Stimulated activated CD4-positive, alpha-beta T cell treated with anti-CD3 and anti-CD28 coated beads, TNF-alpha, amount 100 ng/mL, for 48 hours (primary cell): ENCODE results near the gene FXR2.
A peak's percentile ranks its signal among the peaks of the same experiment; 100 is the strongest.
"Not testable (repeated sequence)": the region's sequence is repeated elsewhere in the genome, so short reads cannot be mapped to it uniquely, and the experiment has no call there.

Source experiments
- DNase-seq, 3 donors: peaks; one replicate each; pipeline ENCODE4 v3.0.0-alpha.2; 2020; ENCODE audit warnings: low read depth in 3 of 3

The FXR2 gene

DNA sequence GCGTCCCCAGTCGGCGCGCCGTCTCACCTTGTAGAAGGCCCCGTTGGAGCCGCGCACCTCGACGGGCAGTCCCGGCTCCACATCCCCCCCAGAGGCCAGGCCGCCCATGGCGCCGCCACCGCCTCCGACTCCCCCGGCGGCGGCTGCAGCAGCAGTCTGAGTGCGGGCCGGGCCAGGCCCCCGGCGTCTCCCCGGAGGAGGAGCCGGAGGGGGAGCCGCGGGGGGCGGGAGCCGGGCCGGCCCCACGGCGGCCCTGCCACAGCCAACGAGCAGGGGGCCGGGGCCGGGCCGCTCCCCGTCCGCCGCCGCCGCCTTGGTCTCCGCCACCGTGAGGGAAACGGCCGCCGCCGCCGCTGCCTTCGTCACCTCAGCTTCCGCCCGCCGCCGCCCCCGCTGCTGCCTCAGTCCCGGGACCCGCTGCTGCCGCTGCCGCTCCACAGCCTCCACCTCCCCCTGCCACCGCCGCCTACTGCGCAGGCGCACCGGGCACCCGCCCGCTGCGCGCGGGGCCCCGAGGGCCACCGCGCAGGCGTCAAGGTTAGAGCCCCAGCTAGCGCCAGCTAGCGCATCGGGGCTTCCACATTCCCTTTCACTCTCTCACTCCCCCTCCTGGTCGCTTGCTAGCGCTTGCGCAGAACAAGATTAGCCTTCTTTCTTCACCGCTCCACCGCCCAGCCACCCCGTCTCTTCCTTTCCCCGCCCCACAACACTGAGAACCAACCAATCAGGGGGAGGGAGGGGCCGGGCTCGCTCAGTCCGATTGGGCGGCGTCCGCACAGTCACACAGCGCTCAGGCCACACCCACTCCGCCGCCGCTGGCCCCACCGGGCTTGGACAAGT is at the start of gene FXR2:
Gene FXR2 (minus strand): TSS at position 473 of the 840 bp plus-strand sequence. CDS start 365 bp downstream, at position 108.
- peak; percentile 98 to 99 (median 99) for DNase-seq

DNA sequence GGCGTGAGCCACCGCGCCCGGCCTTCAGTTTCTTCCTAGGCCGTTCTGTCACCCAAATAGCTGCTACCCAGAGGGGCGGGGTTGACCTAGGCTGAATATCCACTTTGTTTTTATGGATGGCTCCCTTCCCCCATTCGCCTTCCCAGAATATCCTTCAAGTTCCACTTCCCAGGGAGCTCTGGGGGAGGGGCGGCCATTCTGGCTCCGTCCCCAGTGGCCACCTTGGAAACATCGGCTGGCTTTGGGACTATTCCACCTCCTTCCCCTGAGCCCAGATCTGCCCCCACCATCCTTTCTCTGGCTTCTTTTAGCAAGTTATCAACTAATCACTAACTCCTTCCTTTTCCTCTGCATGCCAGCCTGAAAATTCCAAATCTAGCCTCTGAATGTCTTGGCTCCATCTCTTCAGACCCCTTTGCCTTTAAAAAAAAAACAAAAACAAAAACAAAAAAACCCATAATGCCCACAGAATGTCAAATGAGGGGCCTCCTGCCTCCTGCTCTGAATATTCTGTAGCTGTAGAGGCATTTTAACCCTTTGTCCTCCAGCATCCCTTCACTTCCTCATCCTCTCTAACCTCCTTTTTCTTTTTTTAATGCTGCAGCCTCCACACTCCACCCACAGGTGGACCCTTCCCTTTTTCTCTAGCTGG is 42.4 kb upstream of the FXR2 start:
- DNase-seq: no peak

DNA sequence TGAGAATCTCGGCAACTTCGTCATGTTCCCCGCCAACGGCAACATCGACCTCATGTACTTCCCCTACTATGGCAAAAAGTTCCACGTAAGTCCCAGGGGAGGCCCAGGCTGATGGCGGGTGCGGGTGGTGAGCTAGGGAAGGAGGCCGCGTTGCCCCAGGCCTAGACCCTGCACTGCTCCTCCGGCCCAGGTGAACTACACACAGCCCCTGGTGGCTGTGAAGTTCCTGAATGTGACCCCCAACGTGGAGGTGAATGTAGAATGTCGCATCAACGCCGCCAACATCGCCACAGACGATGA is 40.8 kb upstream of the FXR2 start:
- DNase-seq: no peak

DNA sequence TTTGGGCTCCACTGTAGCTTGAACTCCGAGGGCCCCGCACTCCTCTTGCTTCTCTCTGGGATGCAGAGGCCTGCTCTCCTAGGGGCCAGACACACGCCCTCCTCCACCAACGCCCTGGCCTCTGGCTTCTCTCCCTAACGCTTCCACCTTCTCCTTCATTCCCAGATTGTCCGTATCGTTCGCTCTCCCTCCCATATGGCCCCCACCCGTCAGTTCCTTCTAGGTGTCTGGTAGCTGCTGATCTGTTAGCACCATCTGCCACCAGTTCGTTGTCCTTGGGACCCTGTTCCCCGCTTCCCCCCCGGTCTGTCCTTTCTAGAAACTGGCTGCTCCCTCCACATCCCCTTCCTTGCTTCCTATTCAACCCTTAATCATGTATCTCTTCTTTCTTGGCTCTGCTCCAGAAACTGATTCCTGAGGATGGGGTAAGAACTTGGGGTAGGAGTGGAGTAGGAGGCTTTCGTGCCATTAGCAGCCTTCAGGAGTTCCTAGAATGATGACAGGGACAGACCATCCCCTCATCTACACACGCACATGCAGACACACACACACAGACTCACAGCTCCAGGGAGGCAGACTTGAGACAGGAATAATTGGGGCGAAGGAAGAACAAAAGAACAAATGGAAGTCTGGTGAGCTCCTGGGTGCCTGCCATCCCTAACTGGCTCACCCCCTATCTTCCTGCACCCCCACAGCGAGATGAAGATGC is 40.3 kb upstream of the FXR2 start:
- DNase-seq: no peak

DNA sequence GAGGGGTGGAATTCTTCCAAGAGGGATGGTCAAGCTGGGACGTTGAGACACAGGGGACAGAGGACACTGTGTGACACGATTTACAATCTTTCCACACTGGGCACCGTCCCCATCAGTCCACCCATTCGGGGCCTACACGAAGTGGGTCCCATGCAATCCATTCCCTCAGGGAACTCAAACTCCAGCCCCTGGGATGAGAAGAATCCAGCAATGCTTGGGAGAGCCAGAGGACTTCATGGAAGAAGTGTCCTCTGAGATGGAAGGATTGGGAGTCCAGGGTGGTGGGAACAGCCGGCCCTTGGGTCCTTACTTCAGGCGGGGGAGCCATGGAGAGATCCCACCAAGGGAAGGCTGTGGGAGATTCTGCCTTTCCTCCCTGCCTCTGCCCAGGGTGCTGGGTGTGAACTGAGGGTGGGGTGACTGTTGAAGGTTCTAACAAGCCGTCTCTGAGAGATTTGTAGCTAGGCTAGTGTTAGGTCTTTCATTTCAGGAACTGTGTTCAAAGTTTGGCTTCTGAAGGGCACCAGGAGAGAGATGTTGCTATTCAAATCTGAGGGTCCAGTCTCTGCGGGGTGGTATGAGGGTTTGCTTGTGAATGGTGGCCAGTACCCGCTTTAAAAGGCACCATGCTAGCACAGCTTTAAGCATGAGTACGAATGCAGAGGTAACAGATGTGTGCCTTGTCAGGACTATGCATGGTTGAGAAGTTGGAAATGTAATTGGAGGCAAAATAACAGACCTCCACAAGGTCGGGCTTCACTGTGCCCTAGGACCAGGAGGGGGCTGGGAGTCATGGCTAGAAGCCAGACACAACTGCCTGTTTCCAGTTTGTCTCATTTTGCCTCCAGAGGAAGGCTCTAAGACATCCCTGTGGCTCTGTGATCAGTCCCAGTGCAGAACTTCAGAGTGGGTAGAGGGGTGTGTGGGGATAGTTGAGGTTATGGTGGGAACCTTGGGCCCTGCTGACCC is 38.0 kb upstream of the FXR2 start:
- DNase-seq: no peak

DNA sequence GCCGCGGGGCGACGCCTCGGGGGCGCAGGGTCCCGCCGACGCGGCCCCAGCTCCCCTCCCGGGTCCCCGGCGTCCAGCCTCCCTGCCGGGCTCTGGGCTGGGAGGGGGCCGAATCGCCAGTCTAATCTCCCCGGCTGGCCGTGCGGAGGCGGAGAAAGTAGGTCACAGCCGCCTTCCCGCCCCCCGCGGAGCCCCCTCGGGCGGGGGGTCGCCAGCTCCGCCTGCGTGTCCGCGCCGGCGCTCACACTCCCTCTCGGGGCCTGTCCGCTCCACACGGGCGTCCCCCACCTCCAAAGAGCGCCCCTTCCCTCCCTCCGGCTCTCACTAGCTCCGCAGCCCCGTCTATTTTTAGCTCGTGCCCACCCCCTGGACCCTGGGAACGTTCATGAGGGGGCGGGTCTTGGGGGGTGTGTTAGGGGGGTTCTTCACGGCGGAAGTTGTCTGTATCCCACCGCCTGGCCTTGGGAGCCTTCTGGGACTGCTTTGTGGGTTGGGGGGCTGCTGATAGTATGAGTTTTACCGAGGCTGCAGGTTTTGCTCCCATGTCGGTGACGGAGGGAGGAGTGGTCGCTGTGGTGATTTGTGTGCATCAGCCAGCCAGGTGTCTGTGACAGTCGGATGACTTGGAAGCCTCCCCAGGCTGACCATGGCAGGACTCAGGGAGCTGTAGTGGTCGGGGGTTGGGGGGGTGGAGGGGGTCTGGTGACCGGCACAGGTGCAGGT is 37.1 kb upstream of the FXR2 start:
- DNase-seq: no peak

DNA sequence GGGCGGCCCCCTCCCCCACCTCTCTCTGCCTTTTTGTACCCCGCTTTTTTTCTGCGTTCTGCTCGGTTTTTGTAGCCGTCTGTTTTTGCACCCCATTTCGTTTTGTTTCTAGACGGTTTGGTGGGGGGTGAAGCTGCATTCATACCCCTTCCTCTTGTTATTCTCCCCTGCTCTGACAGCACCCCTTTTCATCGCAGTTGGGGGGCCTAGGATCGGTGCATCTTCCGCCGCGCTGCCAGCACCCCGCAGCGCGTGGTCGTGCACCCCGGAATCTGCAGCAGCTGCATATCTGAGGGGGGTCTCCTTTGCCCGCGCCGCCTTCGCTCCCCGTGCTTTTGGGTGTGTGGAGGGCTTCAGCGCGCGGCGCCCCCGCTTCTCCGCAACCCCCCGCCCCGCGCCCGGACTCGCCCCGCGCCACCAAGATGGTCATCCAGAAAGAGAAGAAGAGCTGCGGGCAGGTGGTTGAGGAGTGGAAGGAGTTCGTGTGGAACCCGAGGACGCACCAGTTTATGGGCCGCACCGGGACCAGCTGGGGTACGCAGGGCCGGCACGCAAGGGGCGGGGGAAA is 36.5 kb upstream of the FXR2 start:
- DNase-seq: no peak

DNA sequence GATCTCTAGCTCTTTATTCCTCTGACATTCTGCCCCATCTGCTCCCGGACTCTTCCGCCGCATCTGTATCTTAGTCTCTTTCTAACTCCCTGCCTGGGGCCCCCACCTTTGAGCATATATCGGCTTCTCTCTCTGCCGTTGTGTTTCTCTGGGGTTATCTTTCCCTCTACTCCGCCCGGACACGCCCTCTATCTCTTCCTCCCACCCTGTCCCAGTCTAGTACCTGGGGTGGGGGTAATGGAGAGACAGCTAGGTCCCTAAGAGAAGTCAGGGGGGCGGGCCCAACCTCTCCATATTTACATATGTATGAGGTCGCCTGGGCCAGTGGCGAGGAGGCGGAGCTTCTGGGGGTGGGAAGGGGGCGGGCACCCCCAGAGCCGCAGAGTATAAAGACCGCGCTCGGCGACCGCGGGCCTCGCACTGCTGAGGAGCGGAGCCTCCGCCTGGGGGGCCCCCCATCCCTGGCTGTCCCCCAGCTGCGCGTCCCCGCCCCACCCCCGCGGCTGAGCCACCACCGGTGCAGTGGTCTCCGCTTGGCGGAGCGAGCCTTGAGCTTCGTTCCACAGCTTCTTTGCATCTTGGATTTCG is 35.9 kb upstream of the FXR2 start, which contains the start of gene ATP1B2:
Gene ATP1B2 (plus strand): TSS at position 418 of the 588 bp plus-strand sequence. CDS start 593 bp downstream, outside the sequence.
- peak; percentile 37 to 69 (median 41) for DNase-seq

DNA sequence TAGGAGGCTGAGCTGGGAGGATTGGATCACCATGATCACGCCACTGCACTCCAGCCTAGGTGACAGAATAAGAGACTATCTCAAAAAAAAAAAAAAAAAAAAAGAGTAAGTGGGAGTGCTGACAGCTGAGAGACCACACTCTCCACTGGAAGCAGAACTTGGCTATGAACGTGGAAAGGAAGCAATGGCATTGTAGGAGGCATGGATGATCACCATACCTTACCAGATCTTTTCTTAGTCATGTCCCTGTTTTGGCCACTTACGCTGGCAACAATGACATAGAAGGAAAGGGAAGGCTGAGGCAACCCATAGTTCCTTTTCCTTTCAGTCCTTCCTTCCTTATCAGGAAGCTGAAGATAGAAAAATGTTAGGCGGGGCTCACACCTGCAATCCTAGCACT is 32.3 kb upstream of the FXR2 start:
- DNase-seq: no peak

DNA sequence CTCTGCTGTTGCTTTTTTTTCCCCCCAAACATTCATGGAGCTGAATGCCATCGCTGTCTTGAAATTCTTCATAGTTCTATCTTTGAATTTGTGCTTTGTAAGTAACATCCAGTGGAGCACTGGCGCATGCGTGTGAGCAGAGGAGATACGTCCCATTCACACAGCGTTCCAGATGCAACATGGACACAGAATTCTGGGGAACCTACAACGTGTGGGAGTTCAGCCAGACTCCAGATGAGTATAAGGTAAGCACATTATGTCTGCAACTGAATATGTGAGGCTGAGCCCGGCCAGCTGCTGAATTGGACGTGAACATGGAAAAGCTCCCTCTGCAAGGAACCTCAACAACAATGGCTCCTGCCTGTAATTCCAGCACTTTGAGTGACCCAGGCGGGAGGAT is 31.8 kb upstream of the FXR2 start:
- DNase-seq: no peak

DNA sequence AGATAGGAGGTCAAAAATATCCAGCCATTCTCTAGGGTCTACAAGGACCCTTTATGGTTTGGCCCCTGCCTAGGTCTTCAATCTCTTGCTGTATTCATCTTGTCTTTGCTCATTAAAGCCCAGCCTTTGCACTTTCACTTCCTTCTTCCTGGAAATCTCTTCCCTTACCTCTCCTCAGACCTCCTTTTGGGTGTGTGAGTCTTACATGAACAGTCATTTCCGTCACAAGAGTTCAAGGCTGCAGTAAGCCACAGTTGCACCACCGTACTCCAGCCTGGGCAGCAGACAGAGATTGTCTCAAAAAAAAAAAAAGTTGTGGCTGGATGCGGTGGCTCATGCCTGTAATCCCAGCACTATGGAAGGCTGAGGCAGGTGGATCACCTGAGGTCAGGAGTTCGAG is 30.1 kb upstream of the FXR2 start:
- DNase-seq: no peak

DNA sequence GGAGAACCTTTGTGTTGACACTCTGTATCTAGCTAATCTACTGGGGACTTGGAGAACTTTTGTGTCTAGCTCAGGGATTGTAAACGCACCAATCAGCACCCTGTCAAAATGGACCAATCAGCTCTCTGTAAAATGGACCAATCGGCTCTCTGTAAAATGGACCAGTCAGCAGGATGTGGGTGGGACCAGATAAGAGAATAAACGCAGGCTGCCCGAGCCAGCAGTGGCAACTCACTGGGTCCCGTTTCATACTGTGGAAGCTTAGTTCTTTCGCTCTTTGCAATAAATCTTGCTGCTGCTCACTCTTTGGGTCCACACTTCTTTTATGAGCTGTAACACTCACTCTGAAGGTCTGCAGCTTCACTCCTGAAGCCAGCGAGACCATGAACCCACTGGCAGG is 26.9 kb upstream of the FXR2 start:
- DNase-seq: not testable (repeated sequence)

DNA sequence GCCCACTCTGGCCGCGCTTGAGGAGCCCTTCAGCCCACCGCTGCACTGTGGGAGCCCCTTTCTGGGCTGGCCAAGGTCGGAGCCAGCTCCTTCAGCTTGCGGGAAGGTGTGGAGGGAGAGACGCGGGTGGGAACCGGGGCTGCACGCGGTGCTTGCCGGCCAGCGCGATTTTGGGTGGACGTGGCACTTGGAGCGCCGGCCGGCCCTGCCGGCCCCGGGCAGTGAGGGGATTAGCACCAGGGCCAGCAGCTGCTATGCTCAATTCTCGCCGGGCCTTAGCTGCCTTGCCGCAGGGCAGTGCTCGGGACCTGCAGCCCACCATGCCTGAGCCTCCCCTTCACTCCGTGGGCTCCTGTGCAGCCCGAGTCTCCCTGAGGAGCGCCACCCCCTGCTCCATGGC is 26.1 kb upstream of the FXR2 start:
- DNase-seq: no peak

DNA sequence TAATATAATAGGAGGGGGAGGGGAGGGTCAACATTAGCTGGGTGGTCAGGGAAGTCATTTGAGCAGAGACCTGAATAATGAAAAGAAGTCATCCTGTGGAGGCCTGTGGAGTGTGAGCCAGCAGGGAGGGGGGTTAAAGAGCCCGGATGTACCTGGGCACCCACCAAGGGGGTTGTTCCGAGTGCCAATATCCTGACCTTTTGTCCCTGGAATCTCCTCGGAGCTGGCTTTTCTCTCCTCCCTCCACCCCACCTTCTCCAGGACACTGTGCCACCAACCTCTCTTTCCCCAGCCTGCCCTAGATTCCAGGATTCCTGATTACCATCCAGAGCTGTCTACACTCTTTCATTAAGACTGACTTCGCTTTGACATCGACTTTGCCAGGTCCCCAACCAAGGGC is 21.5 kb upstream of the FXR2 start:
- DNase-seq: no peak

DNA sequence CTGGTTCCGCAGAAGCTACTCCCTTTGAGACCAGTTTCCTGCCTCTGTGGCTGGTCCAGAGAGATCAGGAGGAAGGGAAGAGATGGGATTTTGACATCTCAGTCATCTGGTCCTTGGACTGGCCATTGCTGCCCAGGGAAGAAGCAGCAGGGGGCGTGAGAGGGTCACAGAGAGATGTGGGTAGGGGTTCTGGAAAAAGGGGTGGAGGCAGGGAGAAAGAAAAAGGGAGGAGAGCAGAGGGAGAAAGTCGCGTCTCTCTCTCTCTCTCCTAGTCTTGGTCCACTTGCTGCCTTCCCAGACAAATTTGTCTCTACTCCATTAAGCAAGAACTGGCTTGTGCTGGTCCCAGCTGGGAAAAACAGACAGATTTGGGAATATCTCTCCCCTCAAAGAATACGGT is 19.7 kb upstream of the FXR2 start:
- no peak for DNase-seq

DNA sequence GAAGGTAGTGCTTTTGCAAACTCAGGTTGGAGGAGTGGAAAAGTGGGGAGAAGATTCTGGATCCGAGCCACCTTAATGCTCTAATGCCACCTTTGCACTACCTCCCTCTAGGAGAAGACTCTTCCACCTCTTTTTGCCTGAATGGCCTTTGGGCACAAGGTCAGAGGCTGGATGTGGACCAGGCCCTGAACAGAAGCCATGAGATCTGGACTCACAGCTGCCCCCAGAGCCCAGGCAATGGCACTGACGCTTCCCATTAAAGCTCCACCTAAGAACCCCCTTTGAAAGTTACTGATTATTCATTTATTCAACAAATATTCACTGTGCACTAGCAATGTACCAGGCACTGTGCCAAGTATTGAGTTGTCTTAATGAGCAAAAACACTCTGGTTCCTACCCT is 18.4 kb upstream of the FXR2 start:
- DNase-seq: no peak

DNA sequence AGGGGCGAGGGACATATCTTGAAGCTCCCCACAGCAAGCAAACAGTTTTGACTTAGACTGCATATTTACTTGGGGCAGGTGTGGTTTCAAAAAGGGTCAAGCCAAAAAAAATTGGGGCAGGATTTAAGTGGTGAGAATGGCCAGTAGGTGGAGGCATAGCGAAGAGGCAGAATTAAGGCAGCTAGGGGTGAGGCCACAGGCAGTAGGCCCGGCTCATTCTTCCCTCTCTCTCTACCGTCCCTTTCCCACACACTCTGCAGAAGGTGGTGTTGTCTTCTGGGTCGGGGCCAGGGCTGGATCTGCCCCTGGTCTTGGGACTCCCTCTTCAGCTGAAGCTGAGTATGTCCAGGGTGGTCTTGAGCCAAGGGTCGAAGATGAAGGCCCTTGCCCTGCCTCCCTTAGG is 17.8 kb upstream of the FXR2 start:
- DNase-seq: no peak

DNA sequence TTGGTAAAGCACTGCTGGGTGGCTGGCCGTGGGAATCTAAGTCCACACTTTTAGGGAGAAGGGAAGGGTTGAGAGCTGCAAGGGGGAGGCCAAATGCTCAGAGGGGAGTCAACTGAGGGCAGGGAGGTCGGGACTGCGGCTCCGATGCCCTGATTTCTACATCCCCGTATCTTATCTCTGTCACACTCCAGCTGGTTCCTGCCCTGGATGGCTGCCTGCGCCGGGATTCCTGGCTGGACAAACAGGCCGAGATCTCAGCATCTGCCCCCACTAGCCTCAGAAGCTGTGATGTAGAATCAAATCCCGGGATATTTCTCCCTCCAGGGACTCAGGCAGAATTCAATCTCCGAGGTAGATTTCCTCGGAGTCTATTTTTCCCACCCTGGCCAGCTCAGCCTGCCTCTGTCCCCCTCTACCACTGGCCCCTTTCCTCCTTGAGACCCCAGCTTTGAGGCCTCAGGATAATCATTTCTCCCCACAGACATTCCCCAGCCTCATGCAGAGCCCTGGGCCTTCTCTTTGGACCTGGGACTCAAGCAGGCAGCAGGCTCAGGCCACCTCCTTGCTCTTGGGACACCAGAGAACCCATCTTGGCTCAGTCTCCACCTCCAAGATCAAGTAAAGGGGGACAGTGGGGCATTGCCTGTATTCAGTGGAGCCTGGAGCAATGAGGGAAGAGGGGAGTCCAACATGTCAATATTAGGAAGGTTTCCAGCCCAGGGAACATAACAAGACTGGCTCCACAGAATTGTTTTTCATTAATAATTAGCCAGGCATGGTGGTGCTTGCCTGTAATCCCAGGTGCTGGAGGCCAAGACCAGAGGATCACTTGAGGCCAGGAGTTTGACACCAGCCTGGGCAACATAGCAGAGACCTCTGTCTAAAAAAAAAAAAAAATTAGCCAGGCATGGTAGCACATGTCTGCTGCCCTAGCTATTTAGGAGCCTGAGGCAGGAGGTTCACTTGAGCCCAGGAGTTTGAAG is 17.0 kb upstream of the FXR2 start:
- no peak for DNase-seq
